GDM1 (cell line): ENCODE measurements around the gene CTNNA1.

Source experiments
- DNase-seq: peaks from one replicate; lab custom pipeline; 2025; lab: John Stamatoyannopoulos, UW

Gene CTNNA1

DNA sequence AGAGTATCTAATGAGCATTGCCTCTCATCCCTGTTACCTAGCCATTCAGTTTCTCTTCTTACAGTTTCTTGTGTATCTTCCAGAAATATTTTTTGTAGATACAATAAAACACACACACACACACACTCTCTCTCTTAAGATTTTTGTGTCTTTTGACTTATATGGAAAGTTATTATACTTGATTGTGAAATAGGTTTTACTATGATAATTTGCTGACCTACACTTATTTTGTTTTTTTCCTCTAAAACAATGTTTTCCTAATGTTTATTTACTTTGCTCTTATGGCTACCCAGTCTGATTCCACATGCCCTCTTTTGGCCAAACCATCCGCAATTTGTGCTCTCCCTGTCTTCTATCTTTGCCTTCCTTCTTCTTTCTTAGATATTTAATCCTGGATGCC, 96.7 kb downstream of the CTNNA1 start:
- DNase-seq, result no peak

DNA sequence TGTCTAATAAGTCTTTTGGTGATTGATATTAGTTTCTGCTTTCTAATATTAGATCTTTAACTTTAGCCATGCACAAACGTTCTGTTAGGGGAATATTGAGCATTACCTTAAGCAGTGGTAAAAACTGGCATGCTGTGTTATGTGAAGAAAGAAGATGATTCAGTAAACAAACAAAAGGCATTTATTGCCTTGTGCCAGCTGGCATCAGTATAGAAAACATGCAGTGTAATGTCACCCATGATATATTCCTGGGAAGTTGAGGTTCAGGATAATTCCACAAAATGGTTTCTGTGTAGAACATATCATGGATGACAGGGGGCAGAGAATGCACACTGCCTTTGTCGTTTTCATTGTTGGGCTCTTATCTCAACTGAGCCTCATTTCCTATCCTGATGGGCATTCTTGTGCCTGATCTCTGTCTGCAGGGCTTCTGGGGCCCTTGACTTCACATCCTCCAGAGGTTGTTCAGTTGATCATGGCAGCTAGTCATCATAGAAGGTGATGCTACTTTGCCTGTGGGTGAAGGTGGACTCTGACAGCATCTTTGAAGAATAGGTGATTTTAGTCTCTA, 97.7 kb downstream of the CTNNA1 start:
- no peak for DNase-seq

DNA sequence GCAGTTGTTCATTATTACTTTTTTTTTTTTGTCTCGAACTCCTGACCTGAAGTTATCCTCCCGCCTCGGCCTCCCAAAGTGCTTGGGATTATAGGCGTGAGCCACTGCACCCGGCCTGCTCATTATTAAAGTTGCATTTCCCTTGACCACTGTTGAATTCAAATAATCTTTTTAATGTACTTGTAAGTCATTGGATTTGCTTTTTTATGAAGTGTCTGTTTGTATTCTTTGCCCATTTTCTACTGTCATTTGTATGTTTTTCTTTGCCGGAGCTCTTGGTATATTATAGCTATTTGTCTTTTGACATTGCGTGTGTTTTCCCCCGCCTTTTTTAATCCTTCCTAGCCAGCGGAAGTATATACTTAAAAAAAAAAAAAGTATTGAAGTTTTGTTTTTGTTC, 99.9 kb downstream of the CTNNA1 start:
- DNase-seq, result no peak

- DNase-seq, result no peak
These were observed 113.8 kb downstream of the CTNNA1 start for GRCh38 chr5:138867011-138867410.

DNA sequence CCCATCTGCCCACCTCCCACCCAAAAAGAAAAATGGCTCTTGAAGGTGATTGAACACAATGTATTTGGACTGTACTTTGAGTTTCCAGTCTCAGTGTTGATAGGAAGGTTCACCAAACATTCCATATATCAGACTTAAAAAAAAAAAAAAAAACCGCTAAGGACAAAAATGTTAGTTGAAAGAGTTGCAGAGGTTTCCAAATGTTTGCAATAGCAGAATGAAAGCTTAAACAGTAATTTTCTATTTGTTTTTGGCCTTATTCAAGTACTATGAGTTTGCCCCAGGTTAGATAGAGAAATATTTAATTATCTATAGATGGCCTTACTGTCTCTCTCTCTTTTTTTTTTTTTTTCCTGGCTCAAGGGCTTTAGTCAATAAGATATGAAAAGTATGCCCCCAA, 115.8 kb downstream of the CTNNA1 start:
- DNase-seq, result no peak

GRCh38 chr5:138869763-138870500, 116.7 kb downstream of the CTNNA1 start:
- no peak for DNase-seq

DNA sequence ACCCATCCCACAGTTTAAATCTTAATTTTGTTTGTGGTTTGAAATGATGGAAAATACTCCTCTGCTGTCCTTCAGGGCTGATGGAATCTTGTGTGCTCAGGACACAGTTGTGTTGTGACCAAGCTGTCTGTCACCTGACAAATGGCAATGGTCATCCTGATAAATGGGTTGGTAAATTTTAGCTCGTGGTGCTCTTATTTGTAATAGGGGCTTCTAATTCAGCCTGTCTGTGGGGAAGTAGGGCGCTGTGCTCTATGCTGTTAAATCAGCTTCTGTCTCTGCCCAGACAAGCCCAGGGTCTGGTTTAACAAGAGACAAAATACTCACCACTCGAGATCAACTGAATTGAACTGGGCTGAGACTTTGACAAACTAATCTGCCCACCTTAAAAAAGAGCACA, 117.4 kb downstream of the CTNNA1 start:
- DNase-seq, result no peak

DNA sequence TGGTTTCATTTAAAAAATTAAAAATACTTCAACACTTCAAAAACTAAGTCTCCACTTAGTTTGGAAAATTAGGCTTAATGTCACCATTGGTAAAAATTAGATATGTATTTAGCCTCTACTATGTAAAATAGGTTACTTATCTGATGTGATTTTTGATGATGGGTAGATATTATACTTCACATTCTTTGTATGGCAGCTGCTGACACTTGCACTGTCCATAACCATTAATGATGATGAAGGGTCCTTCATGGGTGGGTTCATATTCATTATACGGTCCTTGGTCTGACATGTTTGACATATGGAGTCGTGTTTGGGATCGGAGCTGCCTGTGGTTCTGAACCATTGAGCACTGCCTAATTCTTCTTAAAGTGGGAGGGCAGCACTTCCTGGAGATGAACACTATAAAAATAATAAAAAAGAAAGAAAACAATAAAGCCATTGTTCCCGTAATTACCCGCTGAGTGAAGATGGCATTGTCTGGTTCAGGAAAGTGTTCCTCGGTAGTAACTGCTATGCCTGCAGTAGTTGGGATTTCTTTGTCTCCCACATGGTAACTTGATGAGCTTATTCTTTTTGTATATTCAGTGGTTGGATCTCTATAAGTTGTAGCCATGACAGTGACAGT, 119.7 kb downstream of the CTNNA1 start:
- DNase-seq, result no peak

DNA sequence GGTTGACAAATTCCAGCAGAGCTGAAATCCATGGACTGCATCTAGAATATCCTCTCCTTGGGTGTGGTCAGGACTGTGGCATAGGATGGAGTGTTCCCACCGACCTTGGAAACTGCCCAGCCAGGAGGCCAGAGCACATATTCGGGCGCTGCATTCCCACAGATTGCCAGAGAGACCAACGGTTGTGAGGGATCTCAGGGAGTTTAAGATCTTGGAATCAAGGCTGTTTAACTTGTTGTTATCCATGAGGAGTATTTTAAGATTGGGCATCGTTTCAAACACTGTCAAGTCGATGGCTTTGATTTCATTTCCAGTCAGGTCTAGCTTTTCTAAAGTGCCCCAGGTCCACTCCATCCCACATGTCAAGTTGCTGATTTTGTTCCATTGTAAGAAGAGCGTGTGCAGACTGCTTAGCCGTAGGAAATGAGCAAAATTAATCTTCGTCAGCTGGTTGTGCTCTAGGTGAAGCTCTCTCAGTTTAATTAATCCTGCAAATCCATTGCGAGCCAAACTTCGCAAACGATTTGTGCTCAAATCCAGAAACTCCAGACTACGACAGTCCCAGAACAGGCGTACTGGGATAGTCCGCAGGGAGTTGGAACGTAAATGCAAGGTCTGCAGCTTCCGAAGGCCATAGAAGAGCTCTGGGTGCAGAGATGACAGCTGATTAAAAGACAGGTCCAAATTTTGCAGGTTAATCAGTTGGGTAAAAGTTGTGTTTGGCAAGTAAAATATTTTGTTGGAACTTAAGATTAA, 120.4 kb downstream of the CTNNA1 start:
- DNase-seq, result no peak

- no peak for DNase-seq
These were observed 121.0 kb downstream of the CTNNA1 start for GRCh38 chr5:138874241-138874640.

DNA sequence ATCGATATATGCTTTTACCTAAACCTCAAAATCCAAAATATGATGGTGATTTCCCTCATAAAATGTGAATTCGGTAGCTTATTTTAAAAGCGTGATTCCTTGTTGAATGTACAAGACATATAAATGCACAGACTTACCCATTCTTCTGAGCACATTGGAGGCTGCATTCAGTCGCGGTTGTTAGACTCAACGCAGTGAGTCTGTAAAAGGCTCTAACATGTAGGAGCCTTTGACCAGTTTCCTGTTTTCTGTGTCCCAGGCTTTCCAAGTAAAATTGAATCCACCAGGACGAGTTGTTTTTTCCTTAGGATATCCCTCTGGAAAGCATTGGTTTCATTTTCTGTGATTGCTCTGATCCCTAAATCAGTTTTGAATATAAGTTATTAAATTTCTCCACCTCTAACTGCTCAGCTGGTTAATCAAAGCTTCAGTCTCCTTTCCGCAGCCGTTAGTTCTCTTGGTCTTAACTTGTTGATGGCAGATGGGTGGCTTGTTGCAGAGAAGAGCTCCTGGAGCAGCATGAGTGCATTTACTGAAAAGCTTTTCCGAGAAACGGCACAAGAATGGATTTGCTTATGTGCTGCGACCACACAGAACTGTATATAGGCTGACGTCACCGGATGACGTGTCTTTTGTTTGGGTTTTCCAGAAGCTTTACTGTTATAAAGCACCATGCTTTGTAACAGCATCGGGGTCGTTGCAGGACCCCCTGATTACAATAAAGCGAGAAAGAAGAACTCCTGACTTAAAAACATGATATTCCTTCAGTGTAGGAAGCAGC, 121.7 kb downstream of the CTNNA1 start, which contains the start of gene LRRTM2:
LRRTM2 (minus strand) TSS at position 565 of the 781 bp plus-strand sequence; CDS start at position 141, 424 bp downstream.
- DNase-seq, result no peak

- no peak for DNase-seq
These were observed 122.3 kb downstream of the CTNNA1 start for GRCh38 chr5:138875552-138875875.

GRCh38 chr5:138875946-138876345, 122.7 kb downstream of the CTNNA1 start:
- DNase-seq, result no peak

DNA sequence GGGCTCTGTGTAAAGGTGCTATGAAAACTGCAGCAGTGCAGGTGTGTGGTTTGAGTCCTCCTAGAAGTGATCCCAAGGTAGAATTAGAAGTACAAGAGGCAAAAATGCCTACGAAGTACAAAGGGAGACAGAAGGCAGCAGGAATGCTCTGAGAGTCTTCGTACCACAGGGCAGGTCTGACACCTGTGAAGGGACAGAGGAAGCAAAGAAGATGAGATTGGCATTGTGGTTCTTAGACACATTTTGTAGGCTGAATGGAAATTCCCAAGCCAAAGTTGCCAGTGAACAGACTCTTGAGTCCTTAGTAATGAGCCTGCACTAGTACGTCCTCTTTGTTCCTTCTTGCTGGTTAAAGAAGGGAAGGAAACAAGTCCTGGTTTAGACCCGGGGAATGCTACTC, 123.6 kb downstream of the CTNNA1 start:
- DNase-seq, result no peak

- DNase-seq, result no peak
These were observed 125.4 kb downstream of the CTNNA1 start for GRCh38 chr5:138878437-138879235.

- DNase-seq, result no peak
These were observed 130.0 kb downstream of the CTNNA1 start for GRCh38 chr5:138883211-138883610.

GRCh38 chr5:138884094-138884493, 130.9 kb downstream of the CTNNA1 start:
- DNase-seq, result no peak

DNA sequence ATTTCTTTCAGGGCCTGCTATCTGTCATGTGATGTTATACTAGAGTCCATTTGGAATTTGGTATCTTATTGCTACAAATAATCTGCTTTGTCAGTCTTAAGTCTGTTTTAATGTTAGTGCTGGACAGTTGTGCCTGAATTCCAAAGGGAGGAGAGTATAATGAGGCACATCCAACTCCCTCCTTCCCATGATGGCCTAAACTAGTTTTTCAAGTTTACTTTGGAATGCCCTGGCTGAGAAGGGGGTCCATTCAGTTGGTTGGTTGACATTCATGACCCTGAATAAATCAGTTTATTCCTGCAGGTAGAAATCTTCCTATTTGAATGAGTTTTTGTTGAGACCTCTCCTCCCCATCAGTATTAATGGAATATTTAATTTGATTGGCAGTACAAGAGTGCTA, 131.3 kb downstream of the CTNNA1 start:
- DNase-seq, result no peak

- no peak for DNase-seq
These were observed 136.8 kb downstream of the CTNNA1 start for GRCh38 chr5:138889994-138890393.

GRCh38 chr5:138890644-138891043, 137.4 kb downstream of the CTNNA1 start:
- DNase-seq, result no peak

GRCh38 chr5:138895918-138896317, 142.7 kb downstream of the CTNNA1 start:
- DNase-seq, result no peak
